Heart left ventricle (tissue), 13 donors: ENCODE measurements around the gene DOK5.

ENCODE experiments used
- POLR2A ChIP-seq, 2 donors: fragments of 450-650 bp; IDR thresholded peaks; one replicate each; pipeline ENCODE4 v1.6.1; 2017; ENCODE audit warnings: antibody characterized with exemption in 2 of 2, mild to moderate bottlenecking in 2 of 2, moderate library complexity in 2 of 2
- TF ChIP-seq, protein P1 (sequence below), 12 donors: fragments of 200-600 bp; sonication (generic) in 4 of 12; IDR thresholded peaks; one replicate each; pipeline versions ENCODE4 v1.5.0 to v1.8.0; 2018 to 2022; ENCODE audit warnings: antibody characterized with exemption in 12 of 12, mild to moderate bottlenecking in 5 of 12
- donor health status: ischemic (EF 13 %, LVEDD 7.1; RV severe dilation, severe dysfunction).
- donor health status: DM: no; HTN: yes; CAD: no.
- donor health status: DM: no; HTN: no; CAD: no.
- donor health status: ischemic (EF 25% LVEDD 6.9; RV normal size, moderate dysfunction).
- donor health status: ischemic (EF 25% LVEDD 5.7; RV mildly dilated, moderate dysfunction).
- donor health status: ischemic (EF 35%, LVEDD 5.7; RV mildly dilated, moderate dysfunction).
- donor health status: nonischemic (EF 11% LVEDD 7.7; RV severe dilation, severe dysfunction).
- donor health status: DM: yes; HTN: yes; CAD: no.
- donor health status: PGD.
- donor health status: ischemic (EF 29% LVEDD 5.4; RV normal size, mild dysfunction).
- donor health status: nonischemic (EF 23%, LVEDD 6.1; RV moderate dilation, normal function).

DNA sequence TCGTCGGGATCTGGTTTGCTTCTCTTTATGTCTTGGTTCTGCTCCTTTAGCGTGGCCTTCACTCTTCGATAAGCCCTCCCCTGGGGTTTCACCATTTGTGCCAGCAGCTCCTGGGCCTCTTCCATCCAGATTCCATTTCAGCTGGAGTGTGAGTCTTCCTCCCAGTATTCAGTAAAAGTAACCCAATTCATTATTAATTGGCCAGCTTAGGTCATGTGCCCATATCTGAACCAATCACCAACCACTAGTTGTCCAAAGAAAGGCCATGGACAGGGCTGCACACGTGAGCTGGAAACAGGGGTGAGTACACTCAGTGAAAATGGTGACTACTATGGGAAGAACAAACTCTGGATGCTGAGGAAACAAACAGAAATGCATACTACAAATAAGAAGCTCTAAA, 2.8 kb upstream of the DOK5 start:
- TF ChIP-seq, protein P1, sequence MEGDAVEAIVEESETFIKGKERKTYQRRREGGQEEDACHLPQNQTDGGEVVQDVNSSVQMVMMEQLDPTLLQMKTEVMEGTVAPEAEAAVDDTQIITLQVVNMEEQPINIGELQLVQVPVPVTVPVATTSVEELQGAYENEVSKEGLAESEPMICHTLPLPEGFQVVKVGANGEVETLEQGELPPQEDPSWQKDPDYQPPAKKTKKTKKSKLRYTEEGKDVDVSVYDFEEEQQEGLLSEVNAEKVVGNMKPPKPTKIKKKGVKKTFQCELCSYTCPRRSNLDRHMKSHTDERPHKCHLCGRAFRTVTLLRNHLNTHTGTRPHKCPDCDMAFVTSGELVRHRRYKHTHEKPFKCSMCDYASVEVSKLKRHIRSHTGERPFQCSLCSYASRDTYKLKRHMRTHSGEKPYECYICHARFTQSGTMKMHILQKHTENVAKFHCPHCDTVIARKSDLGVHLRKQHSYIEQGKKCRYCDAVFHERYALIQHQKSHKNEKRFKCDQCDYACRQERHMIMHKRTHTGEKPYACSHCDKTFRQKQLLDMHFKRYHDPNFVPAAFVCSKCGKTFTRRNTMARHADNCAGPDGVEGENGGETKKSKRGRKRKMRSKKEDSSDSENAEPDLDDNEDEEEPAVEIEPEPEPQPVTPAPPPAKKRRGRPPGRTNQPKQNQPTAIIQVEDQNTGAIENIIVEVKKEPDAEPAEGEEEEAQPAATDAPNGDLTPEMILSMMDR (IDR thresholded peaks at IDR 0.05): no peak
- TF ChIP-seq POLR2A (IDR thresholded peaks at IDR 0.05): no peak
